ENCODE measurements around the gene FAM162B. TPM values are rescaled to one million over a fixed set of nuclear protein-coding genes. Genes with fewer than 3 reads are reported as not detected.

The FAM162B gene
- polyA plus RNA-seq (2013), result 0.19 and 0.23 TPM in 2 replicates

DNA sequence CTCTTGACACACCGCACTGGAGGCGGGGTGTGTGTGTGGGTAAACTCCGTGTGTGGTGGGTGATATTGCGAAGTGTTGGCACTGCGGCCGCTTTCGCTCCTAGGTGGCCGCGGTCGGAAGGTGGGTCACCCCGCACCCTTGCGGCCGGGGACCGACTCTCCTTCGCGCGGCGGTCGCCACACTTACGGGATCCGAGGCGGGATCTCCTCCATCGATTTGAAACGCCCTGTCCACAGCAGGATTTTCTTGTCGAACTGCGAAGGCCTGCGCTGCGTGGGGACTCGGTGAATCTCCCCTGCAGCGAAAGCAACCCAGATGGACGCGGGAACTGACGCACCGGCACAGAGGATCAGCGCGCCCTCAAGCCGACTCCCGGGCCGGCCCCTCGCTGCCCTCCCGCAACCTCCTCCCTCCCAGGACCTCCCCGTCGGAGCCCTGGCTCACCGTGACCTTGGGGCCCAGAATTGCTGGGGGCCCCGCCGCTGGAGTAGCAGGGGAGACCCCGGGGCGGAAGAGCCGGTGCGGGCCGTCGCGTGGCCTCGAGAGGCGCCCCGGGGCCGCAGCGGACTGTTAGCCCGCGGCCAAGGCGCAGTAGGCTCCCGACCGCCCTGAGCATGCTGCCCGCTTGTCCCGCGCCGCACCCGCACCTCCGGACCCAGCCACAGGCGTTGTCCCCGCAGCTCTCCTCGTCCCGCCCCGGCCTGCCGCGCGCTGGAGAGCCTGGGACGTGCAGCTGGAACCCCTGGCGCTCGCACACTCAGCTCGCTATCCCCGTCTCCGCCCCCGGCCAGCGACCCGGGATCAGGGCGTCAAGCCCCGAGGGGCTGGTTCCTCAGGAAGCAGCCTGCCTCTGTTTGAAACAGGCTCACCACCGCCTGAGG, at the start of gene FAM162B:
Gene FAM162B (minus strand): TSS at position 759 of the 881 bp plus-strand sequence. CDS start 143 bp downstream, at position 616.
- peak within 1 kb of the TSS; percentile 84 for H3K4me2 ChIP-seq (ENCODE audit: low read length)
- no CpG with 5 or more reads among the region's 89 CpGs for WGBS (ENCODE audit: extremely low coverage, insufficient coverage, insufficient read length)
- no peak within 1 kb of the TSS for H3K18ac ChIP-seq (ENCODE audit: low read length)

DNA sequence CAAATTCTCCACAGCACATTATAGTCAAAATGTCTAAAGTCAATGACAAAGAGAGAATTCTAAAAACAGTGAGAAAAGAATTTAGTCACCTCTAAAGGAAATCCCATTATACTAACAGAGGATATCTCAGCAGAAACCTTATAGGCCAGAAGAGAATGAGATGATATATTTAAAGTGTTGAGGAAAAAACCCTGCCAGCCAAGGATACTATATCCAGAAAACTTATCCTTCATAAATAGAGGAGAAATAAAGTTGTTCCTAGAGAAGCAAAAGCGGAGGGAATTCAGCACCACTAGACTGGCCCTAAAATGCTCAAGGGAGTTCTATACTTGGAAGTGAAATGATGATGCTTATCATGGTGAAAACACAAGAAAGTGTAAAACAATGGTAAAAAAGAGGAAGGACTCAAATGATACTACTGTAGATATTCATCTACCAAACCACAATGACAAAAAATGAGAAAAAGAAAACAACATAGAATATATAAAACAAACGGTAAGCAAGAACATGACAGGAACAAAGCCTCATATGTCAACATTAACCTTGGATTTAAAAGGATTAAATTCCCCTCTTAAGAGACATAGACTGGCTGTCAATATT, 46.6 kb upstream of the FAM162B start:
- H2BK12ac ChIP-seq (ENCODE audit: low read length), result no peak overlapping the region
- no peak overlapping the region for H3K4me2 ChIP-seq (ENCODE audit: low read length)
- H3K36me3 ChIP-seq (ENCODE audit: control insufficient read depth in 1 of 2, insufficient read depth in 2 of 2, low read length in 2 of 2), result no peaks in the 10 kb centered on the region
- H3K4me3 ChIP-seq (ENCODE audit: low read depth, low read length), result no peak overlapping the region
- H2AFZ ChIP-seq (ENCODE audit: insufficient read depth, low read length, poor library complexity), result no peak overlapping the region
- H3K27ac ChIP-seq (ENCODE audit: low read depth, low read length), result no peak overlapping the region
- no peak overlapping the region for H3K4ac ChIP-seq (ENCODE audit: low read depth, low read length)
- H4K91ac ChIP-seq (ENCODE audit: low read depth, low read length), result no peak overlapping the region
- no peak overlapping the region for H3K23ac ChIP-seq (ENCODE audit: low read length)
- no peak overlapping the region for H4K12ac ChIP-seq (ENCODE audit: low read depth, low read length)
- no CpG with 5 or more reads among the region's 2 CpGs for WGBS (ENCODE audit: extremely low coverage, insufficient coverage, insufficient read length)
- H3K79me2 ChIP-seq (ENCODE audit: control insufficient read depth, insufficient read depth, low read length, poor library complexity), result no peaks in the 10 kb centered on the region
- no peak overlapping the region for H3K18ac ChIP-seq (ENCODE audit: low read length)
- H3K4me1 ChIP-seq (ENCODE audit: control insufficient read depth in 1 of 2, insufficient read depth in 2 of 2, low read length in 2 of 2), result no peaks in the 10 kb centered on the region
- no peaks in the 10 kb centered on the region for H3K79me1 ChIP-seq (ENCODE audit: low read length)
- H3K27me3 ChIP-seq (ENCODE audit: insufficient read depth, low read length), result no peaks in the 10 kb centered on the region
- H3K9ac ChIP-seq (ENCODE audit: low read length), result no peak overlapping the region
- H2AK5ac ChIP-seq (ENCODE audit: low read length), result no peak overlapping the region
- DNase-seq, result no peak
- no peak overlapping the region for H4K8ac ChIP-seq (ENCODE audit: low read depth, low read length)
- H2BK120ac ChIP-seq (ENCODE audit: insufficient read depth, low read length, poor library complexity), result no peak overlapping the region
- no peak overlapping the region for H3K14ac ChIP-seq (ENCODE audit: low read length)
- no peaks in the 10 kb centered on the region for H3K9me3 ChIP-seq (ENCODE audit: insufficient read depth, low read depth, low read length)
- H2BK5ac ChIP-seq (ENCODE audit: low read depth, low read length, poor library complexity), result no peak overlapping the region

More for the DNA sequence above, at the start of gene FAM162B:
- H3K23ac ChIP-seq (ENCODE audit: low read length), result no peak within 1 kb of the TSS
- H4K91ac ChIP-seq (ENCODE audit: low read depth, low read length), result no peak within 1 kb of the TSS
- no peak within 1 kb of the TSS for H3K4ac ChIP-seq (ENCODE audit: low read depth, low read length)
- no peaks in the 10 kb centered on the region for H3K79me2 ChIP-seq (ENCODE audit: control insufficient read depth, insufficient read depth, low read length, poor library complexity)
- H2BK12ac ChIP-seq (ENCODE audit: low read length), result no peak within 1 kb of the TSS
- no peak within 1 kb of the TSS for H3K27ac ChIP-seq (ENCODE audit: low read depth, low read length)
- peaks cover 6 to 10% of the 10 kb centered on the region in 2 experiments for H3K4me1 ChIP-seq (ENCODE audit: control insufficient read depth in 1 of 2, insufficient read depth in 2 of 2, low read length in 2 of 2)
- H4K12ac ChIP-seq (ENCODE audit: low read depth, low read length), result no peak within 1 kb of the TSS
- H3K9me3 ChIP-seq (ENCODE audit: insufficient read depth, low read depth, low read length), result no peaks in the 10 kb centered on the region
- no peak within 1 kb of the TSS for H2AK5ac ChIP-seq (ENCODE audit: low read length)
- no peaks in the 10 kb centered on the region for H3K79me1 ChIP-seq (ENCODE audit: low read length)
- no peak within 1 kb of the TSS for H3K14ac ChIP-seq (ENCODE audit: low read length)
- no peak within 1 kb of the TSS for H3K9ac ChIP-seq (ENCODE audit: low read length)
- no peak within 1 kb of the TSS for H2BK5ac ChIP-seq (ENCODE audit: low read depth, low read length, poor library complexity)
- no peak within 1 kb of the TSS for H2BK120ac ChIP-seq (ENCODE audit: insufficient read depth, low read length, poor library complexity)
- peak; percentile 81 to 85 for DNase-seq
- H4K8ac ChIP-seq (ENCODE audit: low read depth, low read length), result no peak within 1 kb of the TSS
- H3K36me3 ChIP-seq (ENCODE audit: control insufficient read depth in 1 of 2, insufficient read depth in 2 of 2, low read length in 2 of 2), result no peaks in the 10 kb centered on the region
- H3K27me3 ChIP-seq (ENCODE audit: insufficient read depth, low read length), result peaks cover 16% of the 10 kb centered on the region
- H2AFZ ChIP-seq (ENCODE audit: insufficient read depth, low read length, poor library complexity), result peak within 1 kb of the TSS; percentile 17
- H3K4me3 ChIP-seq (ENCODE audit: low read depth, low read length), result peak within 1 kb of the TSS; percentile 64

- no peak overlapping the region for H2BK12ac ChIP-seq (ENCODE audit: low read length)
These were observed 36.5 kb upstream of the FAM162B start for GRCh38 chr6:116801971-116802370.

DNA sequence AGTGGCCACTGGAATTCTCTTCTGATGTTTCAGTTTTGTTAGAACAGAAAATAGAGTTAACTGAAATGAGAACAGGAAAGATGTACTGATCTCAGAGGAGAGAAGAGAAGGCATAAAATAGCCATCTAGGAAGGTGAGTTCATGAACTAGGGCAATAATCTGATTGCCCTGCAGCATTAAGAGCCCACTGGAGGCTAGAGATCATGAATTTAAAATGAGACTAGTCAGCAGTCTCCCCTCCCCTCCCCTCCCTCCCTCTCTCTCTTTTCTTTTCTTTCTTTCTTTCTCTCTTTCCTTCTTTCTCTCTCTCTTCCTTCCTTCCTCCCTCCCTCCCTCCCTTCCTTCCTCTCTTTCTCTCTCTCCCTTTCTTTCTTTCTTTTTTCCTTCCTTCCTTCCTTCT, 34.4 kb upstream of the FAM162B start:
- Histone ChIP-seq H4K8ac (ENCODE audit: low read depth, low read length) (no peak overlapping the region), H3K27ac (ENCODE audit: low read depth, low read length) (no peak overlapping the region), H4K12ac (ENCODE audit: low read depth, low read length) (no peak overlapping the region), H3K14ac (ENCODE audit: low read length) (no peak overlapping the region), H3K4me3 (ENCODE audit: low read depth, low read length) (no peak overlapping the region), H3K27me3 (ENCODE audit: insufficient read depth, low read length) (no peaks in the 10 kb centered on the region), H3K23ac (ENCODE audit: low read length) (no peak overlapping the region), H3K9me3 (ENCODE audit: insufficient read depth, low read depth, low read length) (no peaks in the 10 kb centered on the region), H3K18ac (ENCODE audit: low read length) (no peak overlapping the region), H3K4me2 (ENCODE audit: low read length) (no peak overlapping the region), H3K9ac (ENCODE audit: low read length) (no peak overlapping the region), H4K91ac (ENCODE audit: low read depth, low read length) (no peak overlapping the region), H2AFZ (ENCODE audit: insufficient read depth, low read length, poor library complexity) (no peak overlapping the region), H2BK120ac (ENCODE audit: insufficient read depth, low read length, poor library complexity) (no peak overlapping the region), H2BK5ac (ENCODE audit: low read depth, low read length, poor library complexity) (no peak overlapping the region), H2AK5ac (ENCODE audit: low read length) (no peak overlapping the region), H3K79me1 (ENCODE audit: low read length) (no peaks in the 10 kb centered on the region), H3K79me2 (ENCODE audit: control insufficient read depth, insufficient read depth, low read length, poor library complexity) (no peaks in the 10 kb centered on the region), H2BK12ac (ENCODE audit: low read length) (no peak overlapping the region), H3K4ac (ENCODE audit: low read depth, low read length) (no peak overlapping the region), H3K4me1 (ENCODE audit: control insufficient read depth in 1 of 2, insufficient read depth in 2 of 2, low read length in 2 of 2) (no peaks in the 10 kb centered on the region), H3K36me3 (ENCODE audit: control insufficient read depth in 1 of 2, insufficient read depth in 2 of 2, low read length in 2 of 2) (no peaks in the 10 kb centered on the region)
- DNase-seq, result no peak

More at GRCh38 chr6:116801971-116802370, 36.5 kb upstream of the FAM162B start:
- Histone ChIP-seq H2BK120ac (ENCODE audit: insufficient read depth, low read length, poor library complexity) (no peak overlapping the region), H3K4ac (ENCODE audit: low read depth, low read length) (no peak overlapping the region), H3K14ac (ENCODE audit: low read length) (no peak overlapping the region), H2AK5ac (ENCODE audit: low read length) (no peak overlapping the region), H3K4me1 (ENCODE audit: control insufficient read depth in 1 of 2, insufficient read depth in 2 of 2, low read length in 2 of 2) (no peaks in the 10 kb centered on the region), H3K79me1 (ENCODE audit: low read length) (no peaks in the 10 kb centered on the region), H3K18ac (ENCODE audit: low read length) (no peak overlapping the region), H3K27me3 (ENCODE audit: insufficient read depth, low read length) (no peaks in the 10 kb centered on the region), H3K9ac (ENCODE audit: low read length) (no peak overlapping the region), H2BK5ac (ENCODE audit: low read depth, low read length, poor library complexity) (no peak overlapping the region), H3K23ac (ENCODE audit: low read length) (no peak overlapping the region), H3K36me3 (ENCODE audit: control insufficient read depth in 1 of 2, insufficient read depth in 2 of 2, low read length in 2 of 2) (no peaks in the 10 kb centered on the region), H3K4me3 (ENCODE audit: low read depth, low read length) (no peak overlapping the region), H4K12ac (ENCODE audit: low read depth, low read length) (no peak overlapping the region), H4K8ac (ENCODE audit: low read depth, low read length) (no peak overlapping the region), H3K79me2 (ENCODE audit: control insufficient read depth, insufficient read depth, low read length, poor library complexity) (no peaks in the 10 kb centered on the region), H3K9me3 (ENCODE audit: insufficient read depth, low read depth, low read length) (no peaks in the 10 kb centered on the region), H4K91ac (ENCODE audit: low read depth, low read length) (no peak overlapping the region), H3K27ac (ENCODE audit: low read depth, low read length) (no peak overlapping the region), H3K4me2 (ENCODE audit: low read length) (no peak overlapping the region), H2AFZ (ENCODE audit: insufficient read depth, low read length, poor library complexity) (no peak overlapping the region)
- no peak for DNase-seq
